Measurements from ENCODE around the gene PRKAR2A.
A peak's percentile ranks its signal among the peaks of the same experiment; 100 is the strongest.
"Not testable (repeated sequence)": the region's sequence is repeated elsewhere in the genome, so short reads cannot be mapped to it uniquely, and the experiment has no call there.

PRKAR2A gene

DNA sequence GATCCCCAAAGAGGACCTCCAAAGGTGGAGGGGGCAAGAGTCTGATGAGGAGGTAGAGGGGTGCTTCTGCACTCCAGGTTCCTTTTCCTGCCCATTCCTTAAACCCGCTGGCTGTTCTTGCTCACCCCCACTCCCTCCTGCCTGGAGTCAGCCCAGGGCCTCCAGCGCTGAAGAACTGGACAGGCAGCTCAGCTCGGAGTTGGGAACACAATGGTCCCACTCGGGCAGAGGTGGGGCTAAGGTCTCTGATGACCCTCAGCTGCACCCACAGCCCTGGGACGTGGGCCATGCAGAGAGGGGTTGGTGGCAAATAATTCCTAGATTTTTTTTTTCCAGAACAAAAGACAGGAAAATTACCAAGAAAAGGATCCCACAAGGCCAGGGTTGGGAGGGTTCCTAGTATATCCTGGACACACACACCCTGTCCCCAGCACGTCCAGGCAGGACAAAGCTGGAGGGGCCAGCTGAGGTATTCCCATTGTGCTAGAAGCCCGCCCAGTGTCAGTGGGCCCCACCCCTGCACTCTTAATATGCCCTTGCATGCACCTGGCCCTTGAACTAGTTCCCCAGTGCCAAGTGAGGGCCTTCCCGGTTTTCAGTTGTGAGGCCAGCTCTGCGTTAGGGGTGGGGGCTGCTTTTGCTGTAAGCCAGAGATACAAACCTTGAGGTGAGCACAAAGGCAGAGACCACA lies 108.6 kb downstream of the PRKAR2A start:
- no peaks in the 10 kb centered on the region for H3K9me3 ChIP-seq (ENCODE audit: control insufficient read depth, insufficient read depth, low read depth, low read length)
- POLR2A ChIA-PET: interaction anchor here (0.6 to 1.5 kb wide), 4 partner anchors 8 to 280 kb away, joined by 3 to 6 read pairs (median 4); partner anchors contain the start of gene IP6K2
- H3K4me3 ChIP-seq (ENCODE audit: low read depth, low read length): no peak overlapping the region
- TF ChIP-seq SALL2 (tag by site-specific recombination; IDR thresholded peaks at IDR 0.05; ENCODE audit: borderline replicate concordance): no peak
- TF ChIP-seq ZNF24 (tag by site-specific recombination; IDR thresholded peaks at IDR 0.05): no peak
- TF ChIP-seq, protein P1, sequence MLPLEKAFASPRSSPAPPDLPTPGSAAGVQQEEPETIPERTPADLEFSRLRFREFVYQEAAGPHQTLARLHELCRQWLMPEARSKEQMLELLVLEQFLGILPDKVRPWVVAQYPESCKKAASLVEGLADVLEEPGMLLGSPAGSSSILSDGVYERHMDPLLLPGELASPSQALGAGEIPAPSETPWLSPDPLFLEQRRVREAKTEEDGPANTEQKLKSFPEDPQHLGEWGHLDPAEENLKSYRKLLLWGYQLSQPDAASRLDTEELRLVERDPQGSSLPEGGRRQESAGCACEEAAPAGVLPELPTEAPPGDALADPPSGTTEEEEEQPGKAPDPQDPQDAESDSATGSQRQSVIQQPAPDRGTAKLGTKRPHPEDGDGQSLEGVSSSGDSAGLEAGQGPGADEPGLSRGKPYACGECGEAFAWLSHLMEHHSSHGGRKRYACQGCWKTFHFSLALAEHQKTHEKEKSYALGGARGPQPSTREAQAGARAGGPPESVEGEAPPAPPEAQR (tag by site-specific recombination; IDR thresholded peaks at IDR 0.05): no peak
- no peak for TF ChIP-seq ZNF701 (tag by site-specific recombination; IDR thresholded peaks at IDR 0.05)
- TF ChIP-seq ZEB2 (tag by site-specific recombination; IDR thresholded peaks at IDR 0.05): no peak
- no peak for TF ChIP-seq ZNF121 (tag by site-specific recombination; IDR thresholded peaks at IDR 0.05)
- no peaks in the 10 kb centered on the region for H3K4me1 ChIP-seq (ENCODE audit: control insufficient read depth, insufficient read depth, low read length)
- no peak overlapping the region for H3K27ac ChIP-seq (ENCODE audit: extremely low read depth, low read depth, low read length)
- CTCF ChIA-PET: interaction anchor here (0.6 to 1.5 kb wide), 18 partner anchors 9 to 710 kb away, joined by 3 to 7 read pairs (median 4); partner anchors contain the start of gene IP6K2
- no peaks in the 10 kb centered on the region for H3K36me3 ChIP-seq (ENCODE audit: control insufficient read depth in 2 of 2, insufficient read depth in 1 of 2, low read length in 2 of 2)

DNA sequence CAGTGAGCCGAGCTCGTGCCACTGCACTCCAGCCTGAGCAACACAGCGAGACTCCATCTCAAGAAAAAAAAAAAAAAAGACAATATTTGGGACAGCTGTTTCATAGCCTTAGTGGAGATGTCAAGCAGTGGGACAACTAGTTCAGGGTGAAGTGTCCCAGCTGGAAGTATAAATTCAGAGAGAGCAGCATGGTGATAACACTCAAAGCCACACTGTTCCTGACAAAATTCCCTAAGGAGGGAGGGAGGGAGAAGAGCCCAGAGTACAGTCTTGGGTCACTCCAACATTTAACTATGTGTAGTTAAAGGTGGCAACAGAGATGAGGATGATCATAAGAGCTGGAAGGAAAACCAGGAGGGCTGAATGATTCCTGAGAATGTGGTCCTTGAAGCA lies 109.5 kb downstream of the PRKAR2A start:
- CTCF ChIA-PET: interaction anchor here (0.6 to 1.0 kb wide), 4 partner anchors 16 to 393 kb away, joined by 3 to 4 read pairs (median 3); no protein-coding TSS in a partner anchor

DNA sequence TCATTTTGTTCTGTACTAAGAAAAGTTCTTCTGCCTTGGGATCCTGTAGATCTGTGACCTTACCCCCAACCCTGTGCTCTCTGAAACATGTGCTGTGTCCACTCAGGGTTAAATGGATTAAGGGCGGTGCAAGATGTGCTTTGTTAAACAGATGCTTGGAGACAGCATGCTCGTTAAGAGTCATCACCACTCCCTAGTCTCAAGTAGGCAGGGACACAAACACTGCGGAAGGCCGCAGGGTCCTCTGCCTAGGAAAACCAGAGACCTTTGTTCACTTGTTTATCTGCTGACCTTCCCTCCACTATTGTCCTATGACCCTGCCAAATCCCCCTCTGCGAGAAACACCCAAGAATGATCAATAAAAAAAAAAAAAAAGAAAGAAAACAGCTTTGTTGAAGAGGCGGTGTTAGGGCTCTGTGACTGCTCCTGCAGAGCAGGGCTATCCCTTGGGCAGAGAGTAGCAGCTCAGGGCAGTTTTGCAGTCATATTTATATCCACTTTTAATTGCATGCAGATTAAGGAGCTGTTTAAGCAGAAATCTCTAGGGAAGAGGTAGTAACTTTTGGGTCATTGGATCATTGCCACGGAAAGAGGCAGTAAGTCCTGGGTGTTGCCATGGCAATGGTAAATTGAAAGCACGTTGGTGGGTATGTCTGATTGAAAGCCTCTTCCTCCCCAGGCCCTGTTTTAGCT lies 112.5 kb downstream of the PRKAR2A start:
- 0 out of 2 replicates have a peak, but pooled peaks have one; percentile 16 for TF ChIP-seq KLF1 (tag by site-specific recombination; IDR thresholded peaks at IDR 0.05)
- H3K36me3 ChIP-seq (ENCODE audit: control insufficient read depth in 2 of 2, insufficient read depth in 1 of 2, low read length in 2 of 2); H3K4me1 ChIP-seq (ENCODE audit: control insufficient read depth, insufficient read depth, low read length); H3K4me3 ChIP-seq (ENCODE audit: low read depth, low read length); H3K9me3 ChIP-seq (ENCODE audit: control insufficient read depth, insufficient read depth, low read depth, low read length); POLR2A ChIA-PET; H3K27ac ChIP-seq (ENCODE audit: extremely low read depth, low read depth, low read length): not testable (repeated sequence)
- CTCF ChIA-PET: interaction anchor here (0.6 to 1.0 kb wide), 4 partner anchors 51 to 234 kb away, joined by 3 to 5 read pairs (median 4); no protein-coding TSS in a partner anchor

More for the DNA sequence above, 109.5 kb downstream of the PRKAR2A start:
- no peak overlapping the region for H3K27ac ChIP-seq (ENCODE audit: extremely low read depth, low read depth, low read length)
- no peaks in the 10 kb centered on the region for H3K9me3 ChIP-seq (ENCODE audit: control insufficient read depth, insufficient read depth, low read depth, low read length)
- H3K4me3 ChIP-seq (ENCODE audit: low read depth, low read length): no peak overlapping the region
- POLR2A ChIA-PET: interaction anchor here (1.5 kb wide), 1 partner anchor 9 kb away, joined by 3 read pairs; no protein-coding TSS in a partner anchor
- no peaks in the 10 kb centered on the region for H3K36me3 ChIP-seq (ENCODE audit: control insufficient read depth in 2 of 2, insufficient read depth in 1 of 2, low read length in 2 of 2)
- no peak for TF ChIP-seq ZNF654 (tag by site-specific recombination; IDR thresholded peaks at IDR 0.05; ENCODE audit: low read depth)
- TF ChIP-seq ZIC2 (tag by site-specific recombination; IDR thresholded peaks at IDR 0.05): peak; percentile 25; the same call in 1 of the 2 replicates
- TF ChIP-seq ZNF2 (tag by site-specific recombination; IDR thresholded peaks at IDR 0.05): no peak
- no peak for TF ChIP-seq ZNF677 (tag by site-specific recombination; IDR thresholded peaks at IDR 0.05)
- no peaks in the 10 kb centered on the region for H3K4me1 ChIP-seq (ENCODE audit: control insufficient read depth, insufficient read depth, low read length)

DNA sequence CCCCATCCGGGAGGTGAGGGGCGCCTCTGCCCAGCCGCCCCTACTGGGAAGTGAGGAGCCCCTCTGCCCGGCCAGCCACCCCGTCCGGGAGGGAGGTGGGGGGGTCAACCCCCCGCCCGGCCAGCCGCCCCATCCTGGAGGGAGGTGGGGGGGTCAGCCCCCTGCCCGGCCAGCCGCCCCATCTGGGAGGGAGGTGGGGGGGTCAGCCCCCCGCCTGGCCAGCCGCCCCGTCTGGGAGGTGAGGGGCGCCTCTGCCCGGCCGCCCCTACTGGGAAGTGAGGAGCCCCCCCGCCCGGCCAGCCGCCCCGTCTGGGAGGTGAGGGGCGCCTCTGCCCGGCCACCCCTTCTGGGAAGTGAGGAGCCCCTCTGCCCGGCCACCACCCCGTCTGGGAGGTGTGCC lies 113.1 kb downstream of the PRKAR2A start:
- H3K27ac ChIP-seq (ENCODE audit: extremely low read depth, low read depth, low read length); H3K36me3 ChIP-seq (ENCODE audit: control insufficient read depth in 2 of 2, insufficient read depth in 1 of 2, low read length in 2 of 2); H3K4me3 ChIP-seq (ENCODE audit: low read depth, low read length); CTCF ChIA-PET; H3K9me3 ChIP-seq (ENCODE audit: control insufficient read depth, insufficient read depth, low read depth, low read length); H3K4me1 ChIP-seq (ENCODE audit: control insufficient read depth, insufficient read depth, low read length); POLR2A ChIA-PET: not testable (repeated sequence)

DNA sequence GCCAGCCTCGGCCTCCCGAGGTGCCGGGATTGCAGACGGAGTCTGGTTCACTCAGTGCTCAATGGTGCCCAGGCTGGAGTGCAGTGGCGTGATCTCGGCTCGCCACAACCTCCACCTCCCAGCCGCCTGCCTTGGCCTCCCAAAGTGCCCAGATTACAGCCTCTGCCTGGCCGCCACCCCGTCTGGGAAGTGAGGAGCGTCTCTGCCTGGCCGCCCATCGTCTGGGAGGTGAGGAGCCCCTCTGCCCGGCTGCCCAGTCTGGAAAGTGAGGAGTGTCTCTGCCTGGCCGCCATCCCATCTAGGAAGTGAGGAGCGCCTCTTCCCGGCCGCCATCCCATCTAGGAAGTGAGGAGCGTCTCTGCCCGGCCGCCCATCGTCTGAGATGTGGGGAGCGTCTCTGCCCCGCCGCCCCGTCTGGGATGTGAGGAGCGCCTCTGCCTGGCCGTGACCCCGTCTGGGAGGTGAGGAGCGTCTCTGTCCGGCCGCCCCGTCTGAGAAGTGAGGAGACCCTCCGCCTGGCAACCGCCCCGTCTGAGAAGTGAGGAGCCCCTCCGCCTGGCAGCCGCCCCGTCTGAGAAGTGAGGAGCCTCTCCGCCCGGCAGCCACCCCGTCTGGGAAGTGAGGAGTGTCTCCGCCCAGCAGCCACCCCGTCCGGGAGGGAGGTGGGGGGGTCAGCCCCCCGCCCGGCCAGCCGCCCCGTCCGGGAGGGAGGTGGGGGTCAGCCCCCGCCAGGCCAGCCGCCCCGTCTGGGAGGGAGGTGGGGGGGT lies 113.7 kb downstream of the PRKAR2A start:
- H3K4me3 ChIP-seq (ENCODE audit: low read depth, low read length); H3K4me1 ChIP-seq (ENCODE audit: control insufficient read depth, insufficient read depth, low read length); H3K27ac ChIP-seq (ENCODE audit: extremely low read depth, low read depth, low read length); H3K9me3 ChIP-seq (ENCODE audit: control insufficient read depth, insufficient read depth, low read depth, low read length); H3K36me3 ChIP-seq (ENCODE audit: control insufficient read depth in 2 of 2, insufficient read depth in 1 of 2, low read length in 2 of 2); POLR2A ChIA-PET; CTCF ChIA-PET: not testable (repeated sequence)

Measured in HEK293 (cell line).